GM21529 (cell line): Measurements from ENCODE around the gene SORCS3.

ENCODE experiments used
- ATAC-seq: cut with Tn5 transposase; IDR thresholded peaks from one replicate; pipeline ENCODE4 v1.9.1; 2021; ENCODE audit not compliant: unreplicated experiment

SORCS3 gene

GRCh38 chr10:105073999-105074398 is 432.9 kb downstream of the SORCS3 start:
- ATAC-seq: no peak

GRCh38 chr10:105075031-105075430 is 433.9 kb downstream of the SORCS3 start:
- ATAC-seq: no peak

- no peak for ATAC-seq
Observed at GRCh38 chr10:105085980-105086379, 444.9 kb downstream of the SORCS3 start.

GRCh38 chr10:105094048-105094447 is 453.0 kb downstream of the SORCS3 start:
- ATAC-seq: no peak

GRCh38 chr10:105096316-105096715 is 455.2 kb downstream of the SORCS3 start:
- no peak for ATAC-seq

- no peak for ATAC-seq
Observed at GRCh38 chr10:105102977-105103376, 461.9 kb downstream of the SORCS3 start.

GRCh38 chr10:105104297-105104696 is 463.2 kb downstream of the SORCS3 start:
- no peak for ATAC-seq

GRCh38 chr10:105109164-105109563 is 468.1 kb downstream of the SORCS3 start:
- ATAC-seq: no peak

GRCh38 chr10:105112862-105113261 is 471.8 kb downstream of the SORCS3 start:
- ATAC-seq: no peak

GRCh38 chr10:105113666-105114065 is 472.6 kb downstream of the SORCS3 start:
- no peak for ATAC-seq

- no peak for ATAC-seq
Observed at GRCh38 chr10:105121743-105122142, 480.7 kb downstream of the SORCS3 start.

- ATAC-seq: no peak
Observed at GRCh38 chr10:105128111-105128510, 487.0 kb downstream of the SORCS3 start.

- no peak for ATAC-seq
Observed at GRCh38 chr10:105138358-105138757, 497.3 kb downstream of the SORCS3 start.

GRCh38 chr10:105139363-105139896 is 498.3 kb downstream of the SORCS3 start:
- ATAC-seq: no peak

GRCh38 chr10:105140600-105140999 is 499.5 kb downstream of the SORCS3 start:
- ATAC-seq: no peak

GRCh38 chr10:105145711-105146110 is 504.6 kb downstream of the SORCS3 start:
- no peak for ATAC-seq

GRCh38 chr10:105146436-105146835 is 505.3 kb downstream of the SORCS3 start:
- ATAC-seq: no peak

- no peak for ATAC-seq
Observed at GRCh38 chr10:105148456-105148855, 507.4 kb downstream of the SORCS3 start.

GRCh38 chr10:105148921-105149320 is 507.8 kb downstream of the SORCS3 start:
- ATAC-seq: no peak

- ATAC-seq: no peak
Observed at GRCh38 chr10:105149371-105149891, 508.3 kb downstream of the SORCS3 start.

- ATAC-seq: no peak
Observed at GRCh38 chr10:105150259-105150880, 509.3 kb downstream of the SORCS3 start.

- ATAC-seq: no peak
Observed at GRCh38 chr10:105154736-105155135, 513.6 kb downstream of the SORCS3 start.

GRCh38 chr10:105159268-105159667 is 518.2 kb downstream of the SORCS3 start:
- no peak for ATAC-seq
